ENCODE results near the gene CDC42SE2. TPM values are rescaled to one million over a fixed set of nuclear protein-coding genes. Genes with fewer than 3 reads are reported as not detected.
A peak's percentile ranks its signal among the peaks of the same experiment; 100 is the strongest.
"Not testable (repeated sequence)": the region's sequence is repeated elsewhere in the genome, so short reads cannot be mapped to it uniquely, and the experiment has no call there.

The CDC42SE2 gene
- total RNA-seq, 2 experiments from 2014 or later: 100 to 102 TPM

- H3K4me1 Mint-ChIP-seq (ENCODE audit: low read depth): peaks cover 42% of the 10 kb centered on the region
These were observed 2.7 kb downstream of the CDC42SE2 start for GRCh38 chr5:131266370-131267060.

GRCh38 chr5:131268758-131269370 lies 5.0 kb downstream of the CDC42SE2 start:
- Mint-ChIP-seq H3K27ac (peak overlapping the region; percentile 96), H3K9me3 (peaks cover 2% of the 10 kb centered on the region), H3K36me3 (ENCODE audit: low read depth) (peaks cover 51% of the 10 kb centered on the region), H3K27me3 (no peaks in the 10 kb centered on the region), H3K4me1 (ENCODE audit: low read depth) (peaks cover 45% of the 10 kb centered on the region), H3K4me3 (peak overlapping the region; percentile 72)
- ATAC-seq (no peak), DNase-seq (no peak)
- intact Hi-C loops (cut with micrococcal nuclease): no loop called here
- CTCF ChIA-PET: interaction anchor here (1.7 kb wide), 1 partner anchor 113 kb away, joined by 7 read pairs; no protein-coding TSS in a partner anchor
- POLR2A ChIA-PET: interaction anchor here (0.6 to 15.5 kb wide), 7 partner anchors 9 to 114 kb away, joined by 3 to 170 read pairs (median 3); no protein-coding TSS in a partner anchor
- TF ChIP-seq CTCF (IDR thresholded peaks at IDR 0.05): no peak

More at GRCh38 chr5:131266370-131267060, 2.7 kb downstream of the CDC42SE2 start:
- peak; percentile 71 for DNase-seq
- ChIA-PET POLR2A (interaction anchor here (0.7 to 15.5 kb wide), 16 partner anchors 9 to 130 kb away, joined by 3 to 170 read pairs (median 7); partner anchors contain the start of gene HINT1), CTCF (interaction anchor here (0.6 to 5.3 kb wide), 15 partner anchors 8 to 148 kb away, joined by 3 to 28 read pairs (median 5); no protein-coding TSS in a partner anchor)
- TF ChIP-seq CTCF (IDR thresholded peaks at IDR 0.05): no peak
- peak overlapping the region; percentile 96 for H3K27ac Mint-ChIP-seq
- peak overlapping the region; percentile 86 for H3K4me3 Mint-ChIP-seq
- H3K9me3 Mint-ChIP-seq: peaks cover 2% of the 10 kb centered on the region
- no peaks in the 10 kb centered on the region for H3K27me3 Mint-ChIP-seq
- no peak for ATAC-seq
- H3K36me3 Mint-ChIP-seq (ENCODE audit: low read depth): peaks cover 53% of the 10 kb centered on the region
- intact Hi-C loops (cut with micrococcal nuclease): no loop called here

- peak overlapping the region; percentile 72 for H3K4me3 Mint-ChIP-seq
- POLR2A ChIA-PET: interaction anchor here (0.7 to 15.5 kb wide), 12 partner anchors 10 to 112 kb away, joined by 3 to 170 read pairs (median 4); partner anchors contain the start of gene HINT1
These were observed 7.0 kb downstream of the CDC42SE2 start for GRCh38 chr5:131270809-131271208.

GRCh38 chr5:131271888-131272287 lies 8.0 kb downstream of the CDC42SE2 start:
- peak overlapping the region; percentile 72 for H3K4me3 Mint-ChIP-seq
- DNase-seq; ATAC-seq; H3K9me3 Mint-ChIP-seq; intact Hi-C loops (cut with micrococcal nuclease); H3K27me3 Mint-ChIP-seq: not testable (repeated sequence)
- H3K27ac Mint-ChIP-seq: peak overlapping the region; percentile 91
- CTCF ChIA-PET: interaction anchor here (0.8 to 1.7 kb wide), 6 partner anchors 8 to 110 kb away, joined by 3 to 7 read pairs (median 4); partner anchors contain the start of gene CDC42SE2
- H3K36me3 Mint-ChIP-seq (ENCODE audit: low read depth): peaks cover 41% of the 10 kb centered on the region
- POLR2A ChIA-PET: interaction anchor here (0.8 to 15.5 kb wide), 10 partner anchors 7 to 115 kb away, joined by 3 to 170 read pairs (median 6); partner anchors contain the start of gene CDC42SE2
- H3K4me1 Mint-ChIP-seq (ENCODE audit: low read depth): peaks cover 60% of the 10 kb centered on the region

More at GRCh38 chr5:131270809-131271208, 7.0 kb downstream of the CDC42SE2 start:
- intact Hi-C loops (cut with micrococcal nuclease): no loop called here
- DNase-seq (no peak), ATAC-seq (no peak)
- H3K27me3 Mint-ChIP-seq: no peaks in the 10 kb centered on the region
- H3K4me1 Mint-ChIP-seq (ENCODE audit: low read depth): peaks cover 60% of the 10 kb centered on the region
- H3K9me3 Mint-ChIP-seq: peaks cover 2% of the 10 kb centered on the region
- CTCF ChIA-PET: interaction anchor here (1.1 to 1.7 kb wide), 4 partner anchors 8 to 112 kb away, joined by 3 to 8 read pairs (median 4); no protein-coding TSS in a partner anchor
- peaks cover 48% of the 10 kb centered on the region for H3K36me3 Mint-ChIP-seq (ENCODE audit: low read depth)
- H3K27ac Mint-ChIP-seq: peak overlapping the region; percentile 91
- TF ChIP-seq CTCF (IDR thresholded peaks at IDR 0.05): no peak

- H3K4me1 Mint-ChIP-seq (ENCODE audit: low read depth): peaks cover 61% of the 10 kb centered on the region
- H3K27me3 Mint-ChIP-seq: no peaks in the 10 kb centered on the region
- H3K9me3 Mint-ChIP-seq: peaks cover under 1% of the 10 kb centered on the region
- ATAC-seq (peak; percentile 41), DNase-seq (no peak)
- no peak for TF ChIP-seq CTCF (IDR thresholded peaks at IDR 0.05)
- peak overlapping the region; percentile 72 for H3K4me3 Mint-ChIP-seq
- peaks cover 42% of the 10 kb centered on the region for H3K36me3 Mint-ChIP-seq (ENCODE audit: low read depth)
- ChIA-PET CTCF (interaction anchor here (0.8 to 1.7 kb wide), 5 partner anchors 9 to 110 kb away, joined by 3 to 7 read pairs (median 3); partner anchors contain the start of gene CDC42SE2), POLR2A (interaction anchor here (0.6 to 15.5 kb wide), 14 partner anchors 8 to 121 kb away, joined by 3 to 170 read pairs (median 3); partner anchors contain the start of gene CDC42SE2)
- H3K27ac Mint-ChIP-seq: peak overlapping the region; percentile 91
- intact Hi-C loops (cut with micrococcal nuclease): no loop called here
These were observed 8.5 kb downstream of the CDC42SE2 start for GRCh38 chr5:131272307-131272706.

Measured in activated CD8-positive, alpha-beta T cell treated with anti-CD3 and anti-CD28 coated beads for 36 hours (primary cell).